ENCODE results near the gene PCARE.

Gene PCARE

GRCh38 chr2:29062371-29062770, 12.0 kb downstream of the PCARE start:
- no peak for DNase-seq

DNA sequence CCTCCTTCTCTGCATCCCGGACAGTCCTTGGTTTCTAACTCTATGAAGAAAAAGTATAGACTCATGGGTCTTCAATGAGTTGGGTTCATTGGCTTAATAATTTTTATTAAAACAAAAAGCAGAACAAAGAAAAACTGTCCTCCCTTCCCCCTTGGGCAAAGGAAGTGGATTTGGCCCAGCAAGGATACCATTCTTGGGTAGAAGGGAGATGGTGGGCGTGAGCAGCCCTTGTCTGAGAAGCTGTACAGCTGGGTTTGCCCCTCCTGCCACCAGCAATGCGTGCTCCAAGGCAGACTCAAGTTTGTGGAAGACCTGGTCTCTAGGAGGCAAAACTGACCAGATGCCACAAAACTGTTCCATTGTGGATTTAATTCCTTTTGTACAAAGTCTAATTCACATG, 12.7 kb downstream of the PCARE start:
- DNase-seq, result no peak

GRCh38 chr2:29061176-29061575, 13.1 kb downstream of the PCARE start:
- DNase-seq, result no peak

GRCh38 chr2:29060441-29060840, 13.9 kb downstream of the PCARE start:
- DNase-seq, result peak; percentile 25

GRCh38 chr2:29059624-29060023, 14.7 kb downstream of the PCARE start:
- DNase-seq, result no peak

DNA sequence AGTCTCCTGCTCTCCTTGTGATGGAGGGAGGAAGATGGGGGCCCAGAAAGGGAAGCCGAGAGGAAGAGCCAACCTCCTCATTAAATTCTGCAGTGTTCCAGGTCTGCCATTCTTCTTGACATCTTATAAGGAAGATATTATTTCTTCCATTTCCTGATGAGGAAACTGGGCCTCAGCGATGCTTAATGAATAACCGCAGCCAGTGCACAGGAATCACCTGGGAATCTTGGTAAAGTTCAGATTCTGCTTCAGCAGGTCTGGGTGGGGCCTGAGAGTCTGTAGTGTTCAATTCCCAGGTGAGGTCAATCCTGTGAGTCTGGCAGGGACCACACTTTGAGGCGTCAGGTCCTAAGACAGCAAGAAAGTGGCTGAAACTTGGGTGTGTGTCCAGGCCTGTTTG, 17.3 kb downstream of the PCARE start:
- no peak for DNase-seq

DNA sequence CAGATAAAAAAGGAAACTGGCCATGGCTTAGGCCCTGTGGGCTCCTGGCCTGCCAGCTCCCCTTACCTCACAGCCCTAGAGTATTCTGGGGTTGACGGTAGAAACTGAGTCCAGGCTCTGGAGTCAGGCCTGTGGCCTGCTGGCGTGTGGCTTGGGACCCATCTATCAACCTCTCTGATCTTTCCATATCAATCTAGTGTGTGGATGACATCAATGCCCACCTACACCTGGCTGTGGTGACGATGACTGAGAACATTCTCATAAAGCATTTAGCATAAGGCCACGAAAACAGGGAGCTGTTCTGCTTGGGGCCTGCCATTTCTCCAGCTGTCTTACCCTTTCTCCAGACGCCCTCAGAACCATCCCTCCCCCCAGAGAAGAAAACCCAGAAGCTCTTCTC, 17.9 kb downstream of the PCARE start:
- no peak for DNase-seq

- DNase-seq, result peak; percentile 68
Measured at GRCh38 chr2:29055601-29056000, 18.7 kb downstream of the PCARE start.

DNA sequence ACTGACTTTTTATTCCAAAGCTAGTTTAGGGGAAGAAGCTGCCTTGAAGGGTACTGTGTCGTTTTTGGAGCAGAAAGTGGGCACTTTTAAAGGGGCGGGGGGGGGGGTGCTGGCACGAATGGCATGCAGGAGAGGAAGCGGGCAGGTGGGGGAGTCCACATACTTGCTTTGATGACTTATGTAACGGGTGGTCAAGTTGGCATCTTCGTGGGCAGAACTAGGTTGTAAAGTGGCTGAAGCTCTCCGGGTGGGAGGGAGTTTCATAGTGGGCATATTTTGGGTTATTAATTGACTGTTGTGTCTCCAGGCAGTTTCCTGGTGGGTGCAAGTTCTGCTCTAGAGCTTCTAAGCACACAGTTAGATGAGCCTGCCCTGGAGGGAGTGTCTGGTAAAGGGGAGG, 19.9 kb downstream of the PCARE start:
- no peak for DNase-seq

DNA sequence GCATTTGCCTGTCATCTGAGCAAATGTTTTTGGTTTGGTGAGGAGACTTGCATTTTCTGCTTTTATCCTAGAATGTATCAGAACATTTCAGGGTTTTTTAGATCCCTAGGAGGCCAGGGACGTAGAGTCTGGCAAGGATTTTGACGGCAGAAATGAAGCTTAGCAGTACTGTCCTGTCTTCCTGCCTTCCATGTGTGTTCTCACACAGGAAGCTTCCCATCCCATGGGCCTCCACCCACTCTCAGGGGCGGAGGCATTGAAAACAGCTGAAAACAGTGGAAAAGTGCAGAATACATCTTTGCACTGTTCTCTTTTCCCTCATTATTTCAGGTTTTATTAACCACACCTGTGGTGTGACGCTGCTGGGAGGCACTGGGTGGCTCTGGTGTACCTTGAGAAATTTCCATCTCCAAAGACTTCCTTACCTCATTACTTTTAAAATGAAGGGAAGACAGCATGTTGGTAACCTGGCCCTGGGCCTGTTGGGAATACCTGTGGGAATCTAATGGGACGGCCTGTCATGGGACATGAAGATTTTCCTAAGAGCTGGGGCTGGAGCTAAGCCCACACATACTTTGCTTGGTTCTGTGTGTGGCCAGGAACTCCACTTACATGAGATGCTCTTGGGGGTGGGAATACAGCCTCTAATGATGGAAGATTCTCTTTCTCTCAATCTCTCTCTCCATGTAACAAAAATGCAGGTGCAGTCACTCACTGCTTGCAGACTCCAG, 20.5 kb downstream of the PCARE start:
- peak; percentile 31 for DNase-seq

DNA sequence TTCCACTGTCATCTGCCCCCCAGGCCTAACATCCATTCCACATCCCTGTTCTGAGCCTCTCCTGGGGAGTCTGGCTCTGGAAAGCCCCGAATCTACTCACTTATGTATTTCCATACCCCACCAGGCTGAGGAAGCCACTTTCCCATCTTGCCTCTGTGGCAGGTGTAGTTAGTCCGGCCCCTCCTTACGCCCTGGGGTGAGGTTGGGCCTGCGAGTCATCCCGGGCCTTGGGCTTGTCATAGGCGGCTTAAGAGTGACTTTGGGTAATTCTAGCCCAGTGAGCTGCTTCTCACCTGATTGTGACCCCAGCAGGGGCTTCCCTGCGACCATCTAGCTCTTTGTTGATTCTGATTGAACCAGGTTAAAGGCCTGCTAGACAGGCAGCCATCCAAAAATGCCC, 21.1 kb downstream of the PCARE start:
- DNase-seq, result peak; percentile 72

GRCh38 chr2:29052807-29053206, 21.5 kb downstream of the PCARE start:
- peak; percentile 39 for DNase-seq

GRCh38 chr2:29051730-29052129, 22.6 kb downstream of the PCARE start:
- no peak for DNase-seq

DNA sequence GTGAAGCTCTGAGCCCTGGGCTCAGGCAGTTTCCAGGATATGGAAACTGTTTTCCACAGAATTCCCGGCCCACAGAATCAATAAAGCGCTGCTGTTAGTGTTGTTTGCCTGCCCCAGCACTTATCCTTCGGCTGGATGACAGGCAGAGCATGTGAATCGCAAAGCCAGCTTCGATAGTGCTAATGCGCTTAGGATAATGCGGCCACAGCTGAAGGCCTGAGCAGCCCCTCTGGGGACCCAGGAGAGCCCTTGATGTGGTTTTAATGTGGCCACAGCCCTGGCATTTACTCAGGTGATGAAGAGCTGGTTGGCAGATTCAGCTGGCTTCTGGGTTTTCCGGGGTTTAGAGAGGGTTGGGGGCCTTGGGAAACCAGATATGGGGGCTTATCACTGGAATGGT, 23.7 kb downstream of the PCARE start:
- DNase-seq, result peak; percentile 98

DNA sequence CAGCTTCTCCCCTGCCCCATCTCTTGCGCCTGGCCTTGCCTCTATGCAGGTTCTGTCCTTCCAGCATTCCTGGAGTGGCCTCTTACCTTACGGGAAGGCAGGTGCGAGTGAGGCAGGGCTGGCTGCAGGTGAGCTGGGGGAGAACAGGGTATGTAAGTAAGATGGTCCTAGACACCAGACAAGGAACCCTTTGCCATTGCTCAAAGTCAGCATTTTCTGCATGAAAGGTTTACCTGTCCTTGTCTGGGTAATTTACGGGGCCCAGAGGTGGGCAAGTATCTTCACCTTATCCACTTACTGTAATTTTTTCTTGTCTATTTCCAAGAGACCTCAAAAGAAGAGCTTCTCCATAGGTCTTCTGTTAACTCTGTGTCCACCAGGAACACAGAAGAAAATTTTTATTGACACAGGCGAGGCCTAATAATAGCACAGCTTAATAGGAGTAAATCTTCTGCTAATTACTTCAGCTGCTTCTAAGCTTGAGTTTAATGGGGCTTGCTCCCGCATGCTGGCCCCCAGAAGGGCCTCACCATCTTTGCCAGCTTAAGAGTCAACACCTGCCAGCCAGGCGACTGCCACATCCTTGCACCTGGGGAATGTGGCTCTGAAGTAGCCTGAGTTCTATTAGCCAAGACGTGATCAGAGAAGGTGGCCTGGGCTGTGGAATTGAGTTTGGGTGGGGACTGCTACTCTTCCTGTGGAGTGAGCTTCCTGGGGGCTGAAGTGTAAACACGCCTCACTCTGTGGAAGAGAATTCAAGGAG, 27.1 kb downstream of the PCARE start:
- DNase-seq, result peak; percentile 98

- DNase-seq, result peak; percentile 38
Measured at GRCh38 chr2:29046321-29046720, 28.0 kb downstream of the PCARE start.

- peak; percentile 30 for DNase-seq
Measured at GRCh38 chr2:29044459-29044858, 29.9 kb downstream of the PCARE start.

GRCh38 chr2:29042561-29043075, 31.7 kb downstream of the PCARE start:
- DNase-seq, result peak; percentile 98

DNA sequence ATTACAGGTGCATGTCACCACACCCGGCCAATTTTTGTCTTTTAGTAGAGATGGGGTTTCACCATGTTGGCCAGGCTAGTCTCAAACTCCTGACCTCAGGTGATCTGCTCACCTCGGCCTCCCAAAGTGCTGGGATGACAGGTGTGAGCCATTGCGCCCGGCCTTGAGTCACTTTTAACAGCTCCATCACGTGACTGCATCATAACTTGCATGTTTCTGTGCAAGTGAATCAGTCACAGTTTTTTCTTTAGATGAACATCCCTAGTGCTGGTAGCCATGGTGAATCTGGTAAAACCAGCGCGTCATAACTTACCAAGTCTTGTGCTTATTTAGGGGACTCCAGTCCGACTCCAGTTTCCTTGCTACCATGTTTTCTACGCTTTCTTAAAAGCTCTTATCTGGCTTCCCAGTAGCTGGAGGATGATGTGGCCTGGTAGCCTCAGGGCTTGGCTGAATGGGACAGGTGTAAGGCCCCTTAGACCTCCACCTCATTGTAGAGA, 33.1 kb downstream of the PCARE start:
- DNase-seq, result no peak

GRCh38 chr2:29040552-29040951, 33.8 kb downstream of the PCARE start:
- peak; percentile 32 for DNase-seq

DNA sequence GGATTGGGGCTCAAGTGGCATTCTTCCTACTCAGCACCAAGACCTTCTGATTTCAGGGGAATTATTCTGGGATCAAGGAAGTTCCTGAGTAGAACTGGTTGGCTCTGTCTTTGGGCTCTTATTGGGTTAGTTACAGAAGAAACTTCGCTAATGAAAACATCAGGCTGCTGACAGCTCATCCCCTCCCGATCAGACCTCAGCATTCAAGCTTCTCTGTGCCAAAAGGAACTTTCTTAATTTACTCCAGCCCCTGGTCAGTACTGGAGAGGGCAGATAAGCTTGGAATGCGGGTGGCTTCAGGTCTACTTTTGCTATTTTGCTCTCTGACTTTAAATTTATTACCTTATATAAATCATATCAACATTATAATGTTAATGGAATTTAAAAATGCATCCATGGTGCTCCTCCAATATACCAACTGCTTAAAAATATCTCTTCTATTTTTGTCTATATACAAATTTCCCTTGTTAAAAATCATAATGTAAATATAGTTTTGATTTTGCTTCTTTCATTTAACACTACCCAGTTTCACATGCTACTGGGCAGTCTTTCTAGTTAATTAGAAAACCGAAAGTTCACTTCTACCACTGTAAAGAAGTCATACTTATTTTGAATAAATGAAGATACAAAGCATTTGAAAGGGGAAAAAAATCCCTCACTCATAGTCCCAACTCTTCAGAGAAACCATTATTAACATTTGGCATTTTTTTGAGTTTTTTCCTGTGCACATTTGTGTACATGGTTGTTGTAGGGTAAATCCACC, 34.4 kb downstream of the PCARE start:
- DNase-seq, result no peak

- DNase-seq, result no peak
Measured at GRCh38 chr2:29035016-29035745, 39.1 kb downstream of the PCARE start.

DNA sequence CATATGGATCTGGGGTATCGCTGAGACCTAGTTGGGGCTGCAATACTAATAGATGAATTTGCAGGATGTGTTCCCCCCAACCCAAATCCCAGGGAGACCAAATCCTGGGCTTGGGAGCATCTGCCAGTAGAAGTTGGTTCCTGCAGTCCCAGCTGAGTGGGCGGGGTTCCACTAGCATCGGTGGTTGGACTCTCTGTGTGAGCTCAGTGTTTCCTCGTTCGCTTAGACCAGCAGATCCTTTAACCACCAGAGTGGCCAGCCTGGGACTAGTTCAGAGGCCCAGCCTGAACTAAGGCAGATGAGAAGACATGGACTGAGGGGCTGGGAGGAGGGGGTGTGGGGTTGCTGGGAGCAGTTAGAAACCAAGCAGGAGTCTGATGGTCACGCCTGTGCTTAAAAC, 40.7 kb downstream of the PCARE start:
- DNase-seq, result no peak
